NCI-H2171 (cell line): ENCODE results near the gene BCL11B.

Experiments used
- DNase-seq: peaks from one replicate; lab custom pipeline; 2025; lab: John Stamatoyannopoulos, UW

The BCL11B gene

GRCh38 chr14:99181804-99182520 is 90.0 kb downstream of the BCL11B start:
- DNase-seq, result no peak

GRCh38 chr14:99181241-99181640 is 90.8 kb downstream of the BCL11B start:
- no peak for DNase-seq

GRCh38 chr14:99179946-99180345 is 92.1 kb downstream of the BCL11B start:
- no peak for DNase-seq

DNA sequence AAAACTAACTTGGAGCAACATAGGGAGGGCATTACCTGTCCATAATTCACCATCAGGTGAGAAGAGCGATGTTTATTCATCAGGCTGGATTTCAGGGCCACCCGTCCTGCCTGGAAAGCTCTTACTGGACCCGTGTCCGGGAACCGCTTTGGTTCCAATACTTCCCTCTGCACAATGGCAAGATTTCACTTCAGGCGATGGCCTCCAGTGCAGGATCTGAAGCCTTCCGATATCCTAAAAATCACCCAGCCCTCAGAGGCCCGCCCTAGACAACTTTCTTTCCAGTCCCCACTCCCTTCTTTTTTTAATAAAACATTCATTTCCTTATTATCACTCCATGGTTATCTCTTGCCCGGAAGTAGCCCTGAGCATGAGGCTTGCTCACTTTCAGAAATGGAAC is 92.5 kb downstream of the BCL11B start:
- no peak for DNase-seq

GRCh38 chr14:99177886-99178835 is 93.8 kb downstream of the BCL11B start:
- DNase-seq, result no peak

GRCh38 chr14:99177046-99177655 is 94.8 kb downstream of the BCL11B start:
- no peak for DNase-seq

DNA sequence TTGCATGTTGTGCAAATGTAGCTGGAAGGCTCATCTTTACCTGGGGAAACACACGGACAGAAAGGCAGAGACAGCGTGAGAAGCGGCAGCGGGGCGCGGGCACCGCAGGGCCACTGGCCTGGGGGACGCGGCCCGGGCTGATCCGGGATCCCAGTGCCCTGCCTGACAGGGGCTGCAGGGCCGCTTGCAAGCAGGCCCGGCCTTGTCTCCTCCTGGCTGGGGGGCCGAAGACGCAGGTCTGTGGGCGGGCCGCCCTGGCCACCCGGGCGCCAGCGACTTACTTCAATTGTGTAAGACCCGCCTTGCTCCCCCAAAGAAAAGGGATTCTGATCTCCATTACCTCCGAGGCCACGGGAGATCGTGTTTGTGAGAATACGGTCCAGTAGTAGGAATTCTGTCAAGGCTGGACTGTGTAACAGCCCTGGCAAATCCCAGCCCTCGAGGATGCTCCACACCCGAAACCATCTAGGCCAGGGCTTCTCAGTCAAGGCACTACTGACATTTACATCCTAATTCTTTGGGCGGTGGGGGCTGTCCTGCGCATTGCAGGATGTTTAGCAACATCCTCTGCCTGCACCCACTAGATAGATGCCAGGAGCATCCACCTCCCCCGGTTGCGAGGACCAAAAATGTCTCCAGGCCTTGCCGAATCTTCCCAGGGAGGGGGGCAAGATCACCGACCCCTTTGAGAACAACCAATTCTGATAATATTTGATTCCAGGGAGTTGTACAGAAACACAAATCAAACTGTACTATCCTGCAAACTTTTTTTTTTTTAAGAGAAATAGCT is 95.6 kb downstream of the BCL11B start:
- no peak for DNase-seq

DNA sequence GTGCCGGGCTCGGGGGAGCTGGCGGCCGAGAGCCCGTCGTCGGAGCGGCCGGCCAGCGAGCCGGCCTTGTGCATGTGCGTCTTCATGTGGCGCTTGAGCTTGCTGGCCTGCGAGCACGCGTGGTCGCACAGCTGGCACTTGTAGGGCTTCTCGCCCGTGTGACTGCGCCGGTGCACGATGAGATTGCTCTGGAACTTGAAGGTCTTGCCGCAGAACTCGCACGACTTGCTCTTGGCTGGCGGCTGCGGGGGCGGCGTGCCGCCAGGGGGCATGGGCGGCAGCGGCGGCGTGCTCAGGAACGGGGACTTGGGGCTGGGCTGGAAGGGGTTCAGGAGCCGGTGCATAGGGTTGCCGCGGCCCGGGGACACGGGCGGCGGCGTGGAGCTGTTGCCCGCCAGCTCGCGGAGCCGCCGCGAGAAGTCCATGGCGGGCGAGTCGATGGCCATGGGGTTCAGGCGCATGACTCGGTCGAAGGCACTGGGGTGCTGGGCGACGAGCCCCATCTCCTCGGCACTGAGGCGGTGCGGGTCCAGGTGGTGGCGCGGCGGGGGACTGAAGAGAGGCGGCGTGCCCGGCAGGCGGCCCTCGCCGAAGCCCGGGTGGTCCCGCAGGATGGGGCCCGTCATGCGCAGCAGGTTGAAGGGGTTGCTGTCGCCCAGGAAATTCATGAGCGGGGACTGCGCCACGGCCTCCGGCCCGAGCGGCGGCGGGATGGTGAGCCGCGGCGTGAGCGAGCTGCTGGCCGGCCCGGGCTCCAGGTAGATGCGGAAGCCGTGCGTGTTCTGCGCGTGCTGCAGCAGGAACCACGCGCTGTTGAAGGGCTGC is 96.5 kb downstream of the BCL11B start:
- DNase-seq, result no peak

GRCh38 chr14:99174770-99175319 is 97.2 kb downstream of the BCL11B start:
- DNase-seq, result no peak

GRCh38 chr14:99174081-99174769 is 97.8 kb downstream of the BCL11B start:
- no peak for DNase-seq

- no peak for DNase-seq
These were observed 98.5 kb downstream of the BCL11B start for GRCh38 chr14:99173506-99173905.

DNA sequence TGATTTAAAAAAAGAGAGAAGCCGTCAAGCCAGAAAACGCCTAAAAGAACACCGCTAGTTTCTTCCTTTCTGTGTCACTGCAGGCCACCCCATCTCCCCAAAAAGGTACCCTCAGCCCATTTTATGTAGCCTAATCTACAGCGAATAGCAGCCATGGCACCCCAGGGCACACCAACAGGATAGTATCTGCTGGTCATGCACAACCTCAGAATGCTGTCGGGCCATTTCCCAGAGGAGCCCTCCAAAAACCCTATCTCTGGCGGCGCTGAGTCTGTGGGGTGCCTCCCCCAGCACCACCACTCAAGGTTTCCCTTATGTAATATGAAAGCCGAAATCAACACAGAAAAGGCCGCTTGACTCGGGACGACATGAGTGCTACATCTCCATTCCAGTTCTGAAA is 98.9 kb downstream of the BCL11B start:
- DNase-seq, result no peak

- no peak for DNase-seq
These were observed 100.6 kb downstream of the BCL11B start for GRCh38 chr14:99171396-99171795.

DNA sequence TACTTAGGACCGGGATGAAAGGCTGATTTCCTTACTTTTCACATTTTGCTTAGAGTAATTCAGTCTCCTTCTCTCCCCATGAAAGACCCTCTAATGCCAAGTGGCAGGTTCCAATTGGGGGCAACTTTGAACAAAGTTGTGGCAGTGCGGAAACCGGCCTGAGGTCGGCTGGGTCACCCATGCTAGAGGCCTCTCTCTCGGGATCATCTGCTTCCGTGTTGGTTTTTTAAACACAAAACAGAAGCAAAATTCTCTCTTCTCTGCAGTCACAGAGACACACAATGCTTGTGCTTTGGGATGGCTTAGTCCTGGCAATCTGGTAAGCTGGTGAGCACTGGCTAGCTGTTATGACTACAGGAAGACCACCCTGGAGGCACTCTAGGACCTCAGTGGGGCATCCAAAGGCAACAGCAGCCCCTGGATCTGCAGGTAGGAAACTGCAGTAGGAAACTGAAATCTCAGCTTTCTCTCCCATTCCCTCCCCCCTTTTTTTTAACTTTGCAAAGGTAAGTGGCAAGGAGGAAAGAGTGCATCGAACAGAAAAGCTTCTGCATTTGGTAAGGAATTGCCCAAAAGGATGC is 102.1 kb downstream of the BCL11B start:
- DNase-seq, result no peak

DNA sequence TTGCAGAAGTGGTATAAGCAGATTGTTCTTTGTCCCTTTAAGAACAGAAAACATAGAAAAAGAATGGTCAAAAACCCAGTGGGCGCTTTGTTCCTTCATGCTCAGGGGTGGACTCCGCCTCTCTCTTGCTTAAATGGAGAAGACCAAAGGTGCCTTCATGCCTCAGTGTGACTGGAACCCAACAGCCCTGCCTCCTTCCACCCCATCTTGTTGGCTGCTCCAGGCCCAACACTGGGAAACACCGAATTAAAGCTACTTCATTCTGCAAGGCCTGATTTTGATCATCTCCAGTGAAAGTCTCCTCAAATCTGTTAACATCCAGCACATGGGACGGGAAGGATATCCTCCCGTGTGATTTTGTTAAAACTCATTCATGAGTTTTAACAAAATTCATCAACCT is 103.7 kb downstream of the BCL11B start:
- no peak for DNase-seq

DNA sequence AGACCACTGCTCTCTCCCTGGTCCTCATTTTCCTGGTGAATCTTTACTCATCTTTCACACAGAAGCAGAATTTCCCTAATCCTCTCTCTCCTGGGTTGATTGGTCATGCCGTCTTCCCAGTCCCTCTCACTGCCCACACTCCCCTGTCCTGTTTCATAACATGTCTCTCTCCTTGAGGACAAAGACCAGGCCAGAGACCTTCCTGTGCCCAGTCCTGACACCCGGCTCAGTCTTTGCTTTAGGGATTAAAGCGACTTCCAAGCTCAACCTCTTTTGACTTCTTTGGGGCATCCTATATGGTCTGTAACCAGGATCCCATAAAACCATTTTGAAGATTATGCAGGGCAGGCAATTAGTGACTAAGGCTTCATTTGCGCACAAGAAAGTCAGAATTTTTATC is 105.5 kb downstream of the BCL11B start:
- no peak for DNase-seq

- peak; percentile 91 for DNase-seq
These were observed 107.3 kb downstream of the BCL11B start for GRCh38 chr14:99164712-99165111.

DNA sequence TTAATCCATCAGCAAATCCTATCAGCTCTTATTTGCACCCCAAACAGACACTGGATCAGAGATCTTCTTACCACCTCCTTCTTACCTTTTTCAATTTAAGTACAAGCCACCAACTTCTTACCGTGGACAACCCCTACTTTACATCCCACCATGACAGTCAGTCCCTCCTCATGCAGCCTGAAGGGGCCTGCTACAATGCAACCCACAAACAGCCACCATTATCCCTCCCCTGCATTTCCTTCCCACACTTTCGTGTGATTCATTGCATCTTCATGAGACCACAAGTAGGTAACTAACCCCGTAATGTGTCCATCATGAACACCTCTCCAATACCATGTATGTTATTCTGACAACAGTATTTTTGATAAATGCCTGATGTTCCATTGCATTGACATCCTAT is 108.6 kb downstream of the BCL11B start:
- no peak for DNase-seq
